GM12892 (cell line): ENCODE measurements around the gene ATP13A3.

ENCODE experiments used
- POLR2A ChIP-seq: IDR thresholded peaks from 2 replicates; pipeline ENCODE4 v1.6.1; 2011; ENCODE audit warnings: low read depth, low read length, control low read depth
- POLR2AphosphoS5 ChIP-seq: IDR thresholded peaks from 2 replicates; pipeline ENCODE4 v1.6.1; 2011; ENCODE audit warnings: low read depth, low read length, control low read depth

- TF ChIP-seq POLR2A, result no peak
- no peak for TF ChIP-seq POLR2AphosphoS5
Measured at GRCh38 chr3:194386648-194387047, 100.2 kb downstream of the ATP13A3 start.
